H1 (cell line): ENCODE data around the gene ADA. TPM values are rescaled to one million over a fixed set of nuclear protein-coding genes. Genes with fewer than 3 reads are reported as not detected.

ENCODE experiments used
- CTCF ChIA-PET: fragments of 300-600 bp; sonication (Branson Sonifier 250); formaldehyde crosslinking; loops from one replicate; lab custom pipeline; 2021; ENCODE audit not compliant: partially characterized antibody; lab: Charles Lee
- POLR2A ChIA-PET: fragments of 300-600 bp; sonication (Branson Sonifier 250); formaldehyde crosslinking; loops from one replicate; lab custom pipeline; 2021; ENCODE audit warnings: inconsistent platforms; ENCODE audit not compliant: partially characterized antibody; lab: Charles Lee
- DNase-seq, 2 experiments: peaks; one replicate each; pipeline versions ENCODE4 v3.0.0 to v3.0.0-alpha.2; 2010 to 2022; ENCODE audit warnings: low spot score in 2 of 2, low read depth in 1 of 2, mixed read lengths in 1 of 2
- FAIRE-seq: peaks from 2 replicates; lab custom pipeline; 2011; peaks lifted over from hg19 to GRCh38; lab: Jason Lieb, UNC
- H2AFZ ChIP-seq: 2 replicates; pipeline ENCODE4 v1.8.1; 2012; ENCODE audit warnings: low read length, inconsistent platforms
- H2AK5ac ChIP-seq: 2 replicates; pipeline ENCODE4 v1.6.1; 2013; ENCODE audit warnings: low read depth, low read length
- H2BK120ac ChIP-seq: replicated peaks from 2 replicates; pipeline ENCODE3; 2013; ENCODE audit warnings: low read depth, low read length, inconsistent platforms
- H2BK12ac ChIP-seq: 2 replicates; pipeline ENCODE4 v1.6.1; 2013; ENCODE audit warnings: low read depth, low read length
- H2BK15ac ChIP-seq: 2 replicates; pipeline ENCODE4 v1.6.1; 2013; ENCODE audit warnings: low read length
- H2BK20ac ChIP-seq: 2 replicates; pipeline ENCODE4 v1.6.1; 2013; ENCODE audit warnings: low read length
- H2BK5ac ChIP-seq: 2 replicates; pipeline ENCODE4 v1.6.1; 2013; ENCODE audit warnings: low read depth, low read length
- H3K14ac ChIP-seq: 2 replicates; pipeline ENCODE4 v1.6.1; 2013; ENCODE audit warnings: inconsistent platforms; ENCODE audit not compliant: insufficient read length
- H3K18ac ChIP-seq: 2 replicates; pipeline ENCODE4 v1.6.1; 2013; ENCODE audit warnings: low read length; ENCODE audit errors: extremely low read depth
- H3K23ac ChIP-seq: 2 replicates; pipeline ENCODE4 v1.6.1; 2013; ENCODE audit warnings: inconsistent platforms; ENCODE audit not compliant: insufficient read length
- H3K23me2 ChIP-seq: 2 replicates; pipeline ENCODE4 v1.6.1; 2013; ENCODE audit warnings: low read depth, low read length
- H3K27ac ChIP-seq: 2 replicates; pipeline ENCODE4 v1.6.1; 2011; ENCODE audit warnings: low read depth, low read length, inconsistent platforms
- H3K27me3 ChIP-seq, 4 experiments: replicated peaks in 1 of 4; 1 replicate in 1 of 4; 2 replicates in 3 of 4; pipeline versions ENCODE4 v1.6.1 to v1.8.1; 2011 to 2013; ENCODE audit warnings: low read length in 3 of 4, mild to moderate bottlenecking in 3 of 4, inconsistent platforms in 2 of 4, mixed read lengths in 2 of 4, moderate library complexity in 1 of 4; ENCODE audit not compliant: control insufficient read depth in 3 of 4, insufficient read depth in 3 of 4; ENCODE audit errors: extremely low read depth in 1 of 4
- H3K36me3 ChIP-seq, 4 experiments: 2 replicates each; pipeline versions ENCODE4 v1.6.1 to v1.8.1; 2011 to 2013; ENCODE audit warnings: mild to moderate bottlenecking in 4 of 4, low read length in 3 of 4, moderate library complexity in 2 of 4, control low read depth in 1 of 4, inconsistent platforms in 1 of 4; ENCODE audit not compliant: insufficient read depth in 4 of 4, control insufficient read depth in 2 of 4
- H3K4ac ChIP-seq: replicated peaks from 2 replicates; pipeline ENCODE3; 2013; ENCODE audit warnings: low read length, low read depth, mixed read lengths, inconsistent platforms; ENCODE audit not compliant: insufficient read length
- H3K4me1 ChIP-seq, 4 experiments: replicated peaks in 1 of 4; 1 replicate in 1 of 4; 2 replicates in 3 of 4; pipeline versions ENCODE4 v1.6.1 to v1.8.1; 2011 to 2013; ENCODE audit warnings: low read length in 3 of 4, inconsistent platforms in 2 of 4, mixed read lengths in 1 of 4; ENCODE audit not compliant: insufficient read depth in 4 of 4, control insufficient read depth in 3 of 4
- H3K4me2 ChIP-seq, 2 experiments: 2 replicates each; pipeline versions ENCODE4 v1.6.1 to v1.8.1; 2011 to 2013; ENCODE audit warnings: low read depth in 2 of 2, low read length in 2 of 2, control low read depth in 1 of 2, inconsistent platforms in 1 of 2, mild to moderate bottlenecking in 1 of 2; ENCODE audit not compliant: insufficient read depth in 1 of 2
- H3K4me3 ChIP-seq, 4 experiments: fragments of 200-600, 300-600 bp in 1 of 4; sonication (generic), shearing (Covaris generic), sonication (Bioruptor Twin) in 1 of 4; 2 replicates each; pipeline versions ENCODE4 v1.5.1 to v1.8.1; 2011 to 2016; ENCODE audit warnings: low read length in 4 of 4, low read depth in 3 of 4, control low read depth in 2 of 4, inconsistent platforms in 2 of 4, mild to moderate bottlenecking in 2 of 4, mixed read lengths in 1 of 4, moderate library complexity in 1 of 4; ENCODE audit not compliant: insufficient read depth in 2 of 4; ENCODE audit errors: extremely low read depth in 1 of 4
- H3K56ac ChIP-seq: replicated peaks from 2 replicates; pipeline ENCODE3; 2013; ENCODE audit warnings: low read depth, mild to moderate bottlenecking, mixed read lengths, low read length, inconsistent platforms; ENCODE audit not compliant: insufficient read length
- H3K79me1 ChIP-seq: 2 replicates; pipeline ENCODE4 v1.6.1; 2013; ENCODE audit warnings: low read depth, low read length, control low read depth
- H3K79me2 ChIP-seq, 2 experiments: 2 replicates each; pipeline versions ENCODE4 v1.6.1 to v1.8.1; 2012 to 2013; ENCODE audit warnings: low read length in 2 of 2, mild to moderate bottlenecking in 2 of 2, inconsistent platforms in 1 of 2; ENCODE audit not compliant: insufficient read depth in 2 of 2, control insufficient read depth in 1 of 2
- H3K9ac ChIP-seq, 4 experiments: replicated peaks in 1 of 4; 1 replicate in 1 of 4; 2 replicates in 3 of 4; pipeline versions ENCODE4 v1.6.1 to v1.8.1; 2011 to 2013; ENCODE audit warnings: low read depth in 3 of 4, low read length in 3 of 4, control low read depth in 2 of 4, mild to moderate bottlenecking in 2 of 4, moderate library complexity in 2 of 4, inconsistent platforms in 1 of 4; ENCODE audit errors: extremely low read depth in 1 of 4
- H3K9me3 ChIP-seq, 2 experiments: 2 replicates each; pipeline versions ENCODE4 v1.6.1 to v1.8.1; 2012 to 2013; ENCODE audit warnings: mild to moderate bottlenecking in 2 of 2, moderate library complexity in 2 of 2, control low read depth in 1 of 2, inconsistent platforms in 1 of 2, low read depth in 1 of 2, low read length in 1 of 2, mixed read lengths in 1 of 2; ENCODE audit not compliant: insufficient read depth in 2 of 2
- H4K20me1 ChIP-seq, 2 experiments: replicated peaks in 1 of 2; 2 replicates each; pipeline versions ENCODE3 to v1.8.1; 2011 to 2013; ENCODE audit warnings: inconsistent platforms in 2 of 2, low read length in 2 of 2, mild to moderate bottlenecking in 1 of 2; ENCODE audit not compliant: insufficient read depth in 2 of 2, control insufficient read depth in 1 of 2
- H4K5ac ChIP-seq: 2 replicates; pipeline ENCODE4 v1.6.1; 2013; ENCODE audit warnings: low read length, low read depth, mixed read lengths, inconsistent platforms; ENCODE audit not compliant: insufficient read length
- H4K8ac ChIP-seq: 2 replicates; pipeline ENCODE4 v1.8.0; 2013; ENCODE audit warnings: mild to moderate bottlenecking, moderate library complexity, low read length, inconsistent platforms; ENCODE audit not compliant: insufficient read depth; ENCODE audit errors: extremely low read depth
- H4K91ac ChIP-seq: replicated peaks from 2 replicates; pipeline ENCODE3; 2013; ENCODE audit warnings: low read length, mixed read lengths, inconsistent platforms; ENCODE audit not compliant: insufficient read length
- BRCA1 ChIP-seq: IDR thresholded peaks from 2 replicates; pipeline ENCODE4 v1.6.1; 2012; ENCODE audit warnings: low read depth, low read length, improper control_type of control experiment
- CBX8 ChIP-seq: fragments of 300-800, 300-1000 bp; sonication (generic); IDR thresholded peaks from 2 replicates; pipeline ENCODE4 v1.7.1; 2016; ENCODE audit warnings: low read depth, low read length, borderline replicate concordance
- RNF2 ChIP-seq: fragments of 200-900, 300-1000 bp; sonication (generic); IDR thresholded peaks from 2 replicates; pipeline ENCODE4 v1.7.1; 2016; ENCODE audit warnings: borderline replicate concordance, low read depth, mild to moderate bottlenecking, antibody characterized with exemption, low read length; ENCODE audit not compliant: poor library complexity, severe bottlenecking; ENCODE audit errors: missing control alignments
- YY1 ChIP-seq: IDR thresholded peaks from 2 replicates; pipeline ENCODE4 v1.6.1; 2011; ENCODE audit warnings: low read depth, mild to moderate bottlenecking, low read length
- WGBS, 2 experiments: shearing (Covaris generic) in 1 of 2; methylation state at CpG; one replicate each; pipeline versions ENCODE4 v1.1.6 to v1.1.7; 2013 to 2015; ENCODE audit warnings: low lambda C conversion rate in 2 of 2, mixed read lengths in 2 of 2, inconsistent platforms in 1 of 2, low coverage in 1 of 2, missing lambda C conversion rate in 1 of 2; ENCODE audit not compliant: insufficient replicate concordance in 2 of 2, insufficient coverage in 1 of 2, insufficient read length in 1 of 2; ENCODE audit errors: extremely low coverage in 1 of 2, missing lambda C conversion rate in 1 of 2; 5-methylcytosine and 5-hydroxymethylcytosine counted together
- polyA plus RNA-seq, 7 experiments: library from polyadenylated mRNA; depleted of rRNA in 3 of 7; stranded (reverse) in 5 of 7; unstranded in 2 of 7; fragments of >200 nt in 5 of 7; fragments of 200-250 nt in 2 of 7; gene quantifications; 1 replicate in 5 of 7; 2 replicates in 1 of 7; 4 replicates in 1 of 7; pipeline versions ENCODE4 v1.2.1 to v1.2.3, GENCODE V29; 2011 to 2013; ENCODE audit warnings: missing spikeins in 2 of 7, mixed read lengths in 2 of 7
- total RNA-seq: library from RNA; stranded (reverse); fragmentation: NEBNext Ultra II Directional; extraction: Animal tissue kit (Norgen Biotek cat#: 25700); gene quantifications from 2 replicates; pipeline ENCODE4 v1.2.1, GENCODE V29; 2021
- TF ChIP-seq, protein P1 (sequence below), 3 experiments: IDR thresholded peaks; 1 replicate in 2 of 3; 2 replicates in 1 of 3; pipeline versions ENCODE4 v1.5.1 to v1.6.1; 2011; ENCODE audit warnings: low read length in 3 of 3, mild to moderate bottlenecking in 3 of 3, inconsistent platforms in 2 of 3, low read depth in 1 of 3, moderate library complexity in 1 of 3; ENCODE audit not compliant: insufficient read depth in 1 of 3; ENCODE audit errors: control extremely low read depth in 1 of 3

ADA gene
- total and polyA plus RNA-seq, 2 of the 8 experiments (the other 6 are each of a cell fraction or from before 2014, with no cell fraction given): 19.9 to 32.8 TPM

DNA sequence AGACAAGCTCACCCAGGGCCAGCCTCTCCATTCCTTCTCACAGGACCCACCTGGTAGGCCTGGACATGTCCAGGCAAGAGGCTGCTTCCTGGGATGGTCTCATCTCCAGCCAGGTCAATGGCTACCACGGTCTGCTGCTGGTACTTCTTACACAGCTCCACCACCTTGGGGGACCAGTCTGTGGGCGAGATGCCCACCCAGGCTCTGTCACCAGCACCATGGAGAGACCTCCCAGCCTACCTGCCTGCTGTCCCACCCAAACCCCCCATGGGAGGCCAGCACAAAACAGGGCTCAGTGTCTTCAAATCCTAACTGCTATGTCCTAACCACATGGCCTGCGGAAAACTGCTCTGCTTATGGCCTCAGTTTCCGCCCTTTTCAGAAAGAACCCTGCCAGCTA lies 27.3 kb downstream of the ADA start:
- H3K4me2 ChIP-seq: no peak overlapping the region
- H3K36me3 ChIP-seq: peaks cover 3 to 9% (median 4%) of the 10 kb centered on the region in 4 experiments; a peak in 5 of 8 replicates
- H2AK5ac ChIP-seq: no peak overlapping the region
- peaks cover 0 to 2% (median 0%) of the 10 kb centered on the region in 4 experiments; a peak in 2 of 7 replicates for H3K27me3 ChIP-seq
- no peak overlapping the region for H2BK15ac ChIP-seq
- H2AFZ ChIP-seq: no peak overlapping the region
- no peak overlapping the region for H3K18ac ChIP-seq
- no peak overlapping the region for H2BK20ac ChIP-seq
- no peak overlapping the region for H3K14ac ChIP-seq
- H3K23ac ChIP-seq: no peak overlapping the region
- H4K8ac ChIP-seq: no peak overlapping the region
- no peak overlapping the region for H4K91ac ChIP-seq
- no peaks in the 10 kb centered on the region for H3K23me2 ChIP-seq
- H3K79me2 ChIP-seq: no peaks in the 10 kb centered on the region
- no peaks in the 10 kb centered on the region; the same call in 1 of the 2 replicates for H3K79me1 ChIP-seq
- no peak overlapping the region for H4K5ac ChIP-seq
- WGBS, 2 experiments: 91% methylated on average over 4 of the region's 4 CpGs; no CpG with 5 or more reads in 1 of the 2 experiments
- no peak overlapping the region for H3K4ac ChIP-seq
- no peak overlapping the region for H3K9ac ChIP-seq
- H2BK120ac ChIP-seq: no peak overlapping the region
- no peak overlapping the region for H2BK12ac ChIP-seq
- ChIA-PET POLR2A (no interaction called here), CTCF (interaction anchor here (1.0 kb wide), 1 partner anchor 26 kb away, joined by 3 read pairs; no protein-coding TSS in a partner anchor)
- H2BK5ac ChIP-seq: no peak overlapping the region; the same call in 1 of the 2 replicates
- H4K20me1 ChIP-seq: peaks cover 0 to 7% of the 10 kb centered on the region in 2 experiments
- DNase-seq (no peak), FAIRE-seq (no peak)
- H3K4me1 ChIP-seq: no peaks in the 10 kb centered on the region; a peak in 2 of 7 replicates
- H3K27ac ChIP-seq: no peak overlapping the region
- no peaks in the 10 kb centered on the region for H3K9me3 ChIP-seq
- no peak overlapping the region for H3K4me3 ChIP-seq
- no peak overlapping the region for H3K56ac ChIP-seq
- no peak for TF ChIP-seq BRCA1
- TF ChIP-seq CBX8: no peak
- TF ChIP-seq YY1: no peak
- no peak for TF ChIP-seq RNF2
- TF ChIP-seq, protein P1, sequence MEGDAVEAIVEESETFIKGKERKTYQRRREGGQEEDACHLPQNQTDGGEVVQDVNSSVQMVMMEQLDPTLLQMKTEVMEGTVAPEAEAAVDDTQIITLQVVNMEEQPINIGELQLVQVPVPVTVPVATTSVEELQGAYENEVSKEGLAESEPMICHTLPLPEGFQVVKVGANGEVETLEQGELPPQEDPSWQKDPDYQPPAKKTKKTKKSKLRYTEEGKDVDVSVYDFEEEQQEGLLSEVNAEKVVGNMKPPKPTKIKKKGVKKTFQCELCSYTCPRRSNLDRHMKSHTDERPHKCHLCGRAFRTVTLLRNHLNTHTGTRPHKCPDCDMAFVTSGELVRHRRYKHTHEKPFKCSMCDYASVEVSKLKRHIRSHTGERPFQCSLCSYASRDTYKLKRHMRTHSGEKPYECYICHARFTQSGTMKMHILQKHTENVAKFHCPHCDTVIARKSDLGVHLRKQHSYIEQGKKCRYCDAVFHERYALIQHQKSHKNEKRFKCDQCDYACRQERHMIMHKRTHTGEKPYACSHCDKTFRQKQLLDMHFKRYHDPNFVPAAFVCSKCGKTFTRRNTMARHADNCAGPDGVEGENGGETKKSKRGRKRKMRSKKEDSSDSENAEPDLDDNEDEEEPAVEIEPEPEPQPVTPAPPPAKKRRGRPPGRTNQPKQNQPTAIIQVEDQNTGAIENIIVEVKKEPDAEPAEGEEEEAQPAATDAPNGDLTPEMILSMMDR (IDR thresholded peaks at IDR 0.05; ENCODE audit: control extremely low read depth in 1 of 3, insufficient read depth in 1 of 3, low read depth in 1 of 3, low read length in 3 of 3): no peak
